ENCODE measurements around the gene TBC1D2.
"Not testable (repeated sequence)": the region's sequence is repeated elsewhere in the genome, so short reads cannot be mapped to it uniquely, and the experiment has no call there.

TBC1D2 gene

DNA sequence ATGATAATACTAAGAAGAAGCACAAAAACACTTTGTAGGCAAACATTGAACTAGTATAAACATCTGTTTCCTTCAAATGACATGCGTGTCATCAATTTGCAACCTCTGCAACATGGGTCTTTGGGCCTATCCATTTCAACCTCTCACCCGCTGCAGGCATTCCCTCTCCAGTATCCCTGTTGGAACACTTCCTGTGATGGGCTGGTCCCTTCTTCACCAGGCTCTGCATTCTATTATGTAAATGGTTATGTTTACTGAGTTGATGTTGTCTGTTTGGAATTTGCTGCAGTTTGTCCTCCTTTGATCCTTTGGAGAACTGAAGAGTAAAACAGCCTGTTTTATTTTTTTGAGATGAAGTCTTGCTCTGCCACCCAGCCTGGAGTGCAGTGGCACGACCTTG lies 16.6 kb upstream of the TBC1D2 start:
- DNase-seq (ENCODE audit: low read depth), result no peak

DNA sequence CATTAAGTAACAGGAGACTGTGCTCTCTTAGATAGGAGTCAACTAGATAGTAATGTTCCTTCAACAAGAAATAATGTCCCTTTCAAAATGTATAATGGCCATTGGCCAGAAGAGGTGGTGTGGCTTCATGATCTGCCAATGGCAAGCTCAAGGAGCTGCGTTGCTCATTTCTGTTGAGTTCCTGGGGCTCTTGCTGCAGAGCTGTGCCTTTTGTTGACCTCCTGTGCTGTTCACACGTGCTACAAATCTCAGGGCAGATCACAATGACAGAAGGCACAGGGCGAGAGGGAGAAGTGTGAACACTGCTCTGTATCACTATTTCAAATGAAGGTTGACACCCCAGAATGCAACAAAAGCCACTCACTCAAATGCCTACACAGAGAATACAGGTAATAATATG lies 16.0 kb upstream of the TBC1D2 start:
- no peak for DNase-seq (ENCODE audit: low read depth)

DNA sequence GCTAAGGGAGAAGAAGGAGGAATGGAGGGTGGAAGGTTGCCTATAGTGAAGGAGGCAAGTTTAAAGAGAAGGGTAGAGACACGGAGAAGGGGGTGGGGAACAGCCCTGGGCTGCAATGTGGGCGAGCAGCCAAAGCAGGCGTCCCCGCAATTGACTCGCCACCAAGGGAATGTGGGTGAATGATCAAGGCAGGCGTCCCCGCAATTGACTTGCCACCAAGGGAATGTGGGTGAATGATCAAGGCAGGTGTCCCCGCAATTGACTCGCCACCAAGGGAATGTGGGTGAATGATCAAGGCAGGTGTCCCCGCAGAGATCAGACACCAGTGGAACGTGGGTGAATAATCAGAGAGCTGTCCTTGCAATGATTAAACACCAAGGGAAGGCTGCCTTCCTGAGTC lies 14.8 kb upstream of the TBC1D2 start:
- DNase-seq (ENCODE audit: low read depth), result not testable (repeated sequence)

DNA sequence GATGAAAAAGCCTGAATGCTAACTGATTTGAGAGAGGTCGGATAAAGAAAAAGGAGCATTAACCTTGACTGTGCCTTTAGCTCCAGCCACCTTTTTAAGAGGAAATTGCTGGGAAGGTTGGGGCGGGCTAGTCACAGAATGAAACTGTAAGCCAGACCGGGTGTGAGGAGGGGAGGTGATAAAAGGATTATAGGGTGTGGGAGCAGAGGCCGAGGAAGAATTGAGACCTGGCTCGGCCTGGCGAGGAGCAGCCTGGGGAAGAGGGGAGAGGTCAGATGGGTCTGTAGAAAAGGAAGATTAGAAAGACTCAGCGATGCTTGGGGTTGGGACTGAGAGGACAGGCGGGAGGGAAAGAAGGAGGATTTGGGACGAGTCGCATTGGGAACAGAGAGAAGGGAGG lies 14.2 kb upstream of the TBC1D2 start:
- DNase-seq (ENCODE audit: low read depth), result not testable (repeated sequence)

DNA sequence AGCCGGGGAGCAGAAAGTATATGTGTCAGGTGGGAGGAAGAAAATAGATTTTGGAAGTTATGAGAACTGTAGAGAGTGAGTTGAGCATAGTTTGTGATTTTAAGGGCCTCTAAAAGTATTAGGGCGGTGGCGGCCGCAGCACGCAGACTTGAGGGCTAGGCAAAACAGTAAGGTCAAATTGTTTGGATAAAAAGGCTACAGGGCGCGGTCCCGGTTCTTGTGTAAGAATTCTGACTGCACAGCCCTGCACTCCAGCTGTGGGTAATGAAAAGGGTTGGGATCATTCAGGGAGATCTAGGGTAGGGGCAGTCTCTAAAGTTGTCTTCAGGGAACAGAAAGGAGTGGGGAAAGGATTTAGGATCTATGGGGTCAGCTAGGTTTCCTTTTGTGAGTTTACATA lies 12.1 kb upstream of the TBC1D2 start:
- DNase-seq (ENCODE audit: low read depth), result not testable (repeated sequence)

DNA sequence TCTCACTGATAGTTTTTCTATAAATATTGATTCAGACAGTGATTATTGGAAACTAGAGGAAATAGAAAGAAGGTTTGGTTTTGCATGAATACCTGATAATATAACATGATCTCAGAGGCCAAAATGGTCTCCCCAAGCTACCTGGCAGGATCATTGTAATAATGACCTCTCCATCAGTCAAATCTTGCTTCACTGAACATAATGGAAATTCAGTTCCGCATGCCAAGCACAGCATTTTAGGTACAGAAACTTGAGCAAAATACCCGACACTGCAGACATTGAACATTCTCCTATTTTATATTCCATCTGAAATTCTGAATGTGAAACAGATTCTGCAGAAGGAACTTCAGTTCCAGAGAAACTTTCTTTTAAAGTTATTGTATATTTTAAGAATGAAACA lies 9.1 kb upstream of the TBC1D2 start:
- no peak for DNase-seq (ENCODE audit: low read depth)

DNA sequence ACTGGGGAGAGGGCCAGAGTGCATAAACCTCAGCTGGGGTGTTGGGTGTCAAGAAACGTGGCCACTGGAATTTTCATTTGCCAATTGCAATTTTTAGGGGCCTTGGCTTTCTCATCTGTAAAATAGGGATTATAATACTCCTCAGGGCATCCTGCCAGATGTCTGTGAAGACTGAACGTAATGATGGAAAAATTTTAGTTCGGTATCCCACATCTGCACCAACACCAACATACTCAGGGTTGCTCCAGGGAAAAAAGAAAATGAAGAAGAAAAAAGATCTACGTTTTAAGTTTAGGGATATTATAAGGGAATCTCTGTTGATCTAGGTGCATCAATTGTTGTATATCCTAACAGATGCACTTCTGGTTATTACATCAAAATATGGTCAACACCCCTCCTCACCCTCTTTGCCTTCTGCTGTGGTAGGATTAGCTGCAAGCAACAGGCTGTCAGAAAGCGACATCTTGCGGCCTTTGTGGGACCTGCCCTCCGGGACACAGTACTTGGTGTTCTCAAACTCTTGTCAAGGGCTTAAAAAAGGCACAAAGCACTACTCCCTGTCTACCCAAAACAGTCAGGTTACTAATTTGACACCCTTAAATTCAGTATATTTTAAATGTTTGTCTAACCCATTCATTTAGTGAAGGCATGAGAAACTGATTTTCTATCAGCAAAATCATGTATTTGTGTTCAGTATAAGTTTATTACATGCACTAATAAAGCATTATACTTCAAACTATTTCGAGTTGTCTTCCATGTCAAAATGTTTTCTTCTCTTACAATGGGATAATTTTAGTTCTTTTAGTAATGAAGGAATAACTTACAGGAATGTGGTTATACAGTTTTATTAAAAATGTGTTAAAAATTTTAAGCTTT lies 8.3 kb upstream of the TBC1D2 start:
- peak; percentile 72 for DNase-seq (ENCODE audit: low read depth)

DNA sequence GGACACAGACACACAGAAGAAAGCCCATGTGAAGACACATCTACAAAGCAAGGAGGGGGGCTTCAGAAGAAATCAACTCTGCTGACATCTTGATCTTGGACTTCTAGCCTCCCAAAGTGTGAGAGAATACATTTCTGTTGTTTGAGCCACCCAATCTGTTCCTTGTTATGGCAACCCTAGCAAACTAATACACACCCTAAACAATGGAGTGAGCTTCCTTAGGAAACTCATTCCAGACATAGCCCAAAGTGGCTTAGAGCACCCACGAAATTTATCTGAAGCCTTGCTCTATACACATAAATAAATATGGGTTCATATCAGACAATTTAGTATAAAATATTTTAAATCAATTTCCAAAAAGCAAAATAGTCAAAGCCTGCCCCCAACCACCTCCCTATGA lies 7.6 kb upstream of the TBC1D2 start:
- no peak for DNase-seq (ENCODE audit: low read depth)

DNA sequence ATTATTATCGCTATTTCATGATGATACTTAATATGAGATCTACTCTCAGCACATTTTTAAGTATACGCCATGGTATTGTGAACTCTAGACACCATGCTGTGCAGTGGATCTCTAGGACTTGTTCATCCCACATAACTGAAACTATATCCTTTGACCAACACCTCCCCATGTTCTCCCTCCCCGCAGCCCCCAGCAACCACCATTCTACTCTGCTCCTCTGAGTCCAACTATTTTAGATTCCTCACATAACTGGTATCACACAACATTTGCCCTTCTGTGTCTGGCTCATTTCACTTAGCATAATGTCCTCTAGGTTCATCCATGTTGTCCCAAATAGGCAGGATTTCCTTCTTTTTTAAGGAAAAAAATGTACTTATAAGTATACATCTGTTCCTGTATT lies 6.6 kb upstream of the TBC1D2 start:
- no peak for DNase-seq (ENCODE audit: low read depth)

DNA sequence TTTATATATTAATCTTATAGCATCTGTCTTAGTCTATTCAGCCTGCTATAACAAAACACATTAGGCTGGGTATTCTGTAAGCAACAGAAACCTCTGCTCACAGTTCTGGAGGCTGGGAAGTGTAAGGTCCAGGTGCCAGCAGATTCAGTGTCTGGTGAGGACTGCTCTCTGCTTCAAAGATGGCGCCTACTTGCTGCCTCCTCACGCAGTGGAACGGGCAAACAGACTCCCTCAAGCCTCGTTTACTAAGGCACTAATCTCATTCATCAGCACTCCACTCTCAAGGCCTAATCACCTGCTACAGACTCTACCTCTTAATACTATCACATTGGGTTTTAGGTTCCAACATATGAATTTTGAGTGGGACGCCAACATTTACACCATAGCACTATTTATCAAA lies 5.2 kb upstream of the TBC1D2 start:
- DNase-seq (ENCODE audit: low read depth), result no peak

DNA sequence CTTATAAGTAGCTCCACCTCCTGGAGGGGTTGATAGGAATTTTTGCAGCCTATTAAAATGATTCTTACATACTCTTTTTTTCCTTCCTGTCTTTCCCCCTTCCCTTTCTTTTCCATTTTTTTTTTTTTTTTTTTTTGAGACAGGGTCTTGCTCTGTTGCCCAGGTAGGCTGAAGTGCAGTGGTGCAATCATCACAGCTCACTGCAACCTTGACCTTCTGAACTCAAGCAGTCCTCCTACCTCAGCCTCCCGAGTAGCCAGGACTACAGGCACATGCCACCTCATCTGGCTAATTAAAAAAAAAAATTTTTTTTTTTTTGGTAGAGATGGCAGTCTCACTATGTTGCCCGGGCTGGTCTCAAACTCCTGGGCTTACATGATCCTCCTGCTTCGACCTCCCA lies 4.3 kb upstream of the TBC1D2 start:
- no peak for DNase-seq (ENCODE audit: low read depth)

DNA sequence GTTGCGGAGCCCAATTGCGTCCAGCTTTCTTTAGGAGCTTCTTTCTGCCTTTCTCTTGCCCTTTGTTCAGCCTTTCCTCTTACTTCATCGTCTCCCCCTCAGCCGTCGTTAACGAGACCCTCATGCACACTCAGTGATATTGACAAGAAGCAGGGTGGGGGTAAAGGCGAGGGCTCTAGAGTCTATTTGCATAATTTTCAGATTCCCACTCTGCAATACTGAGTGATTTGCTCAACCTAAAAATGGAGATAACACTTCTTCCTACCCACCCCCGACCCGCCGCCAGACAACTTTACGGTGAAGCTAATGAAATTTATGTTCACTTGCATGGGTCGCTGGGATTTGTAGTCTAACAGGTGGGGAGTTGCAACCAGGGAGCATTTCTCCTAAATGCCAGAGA lies 1.3 kb upstream of the TBC1D2 start:
- DNase-seq (ENCODE audit: low read depth), result no peak

DNA sequence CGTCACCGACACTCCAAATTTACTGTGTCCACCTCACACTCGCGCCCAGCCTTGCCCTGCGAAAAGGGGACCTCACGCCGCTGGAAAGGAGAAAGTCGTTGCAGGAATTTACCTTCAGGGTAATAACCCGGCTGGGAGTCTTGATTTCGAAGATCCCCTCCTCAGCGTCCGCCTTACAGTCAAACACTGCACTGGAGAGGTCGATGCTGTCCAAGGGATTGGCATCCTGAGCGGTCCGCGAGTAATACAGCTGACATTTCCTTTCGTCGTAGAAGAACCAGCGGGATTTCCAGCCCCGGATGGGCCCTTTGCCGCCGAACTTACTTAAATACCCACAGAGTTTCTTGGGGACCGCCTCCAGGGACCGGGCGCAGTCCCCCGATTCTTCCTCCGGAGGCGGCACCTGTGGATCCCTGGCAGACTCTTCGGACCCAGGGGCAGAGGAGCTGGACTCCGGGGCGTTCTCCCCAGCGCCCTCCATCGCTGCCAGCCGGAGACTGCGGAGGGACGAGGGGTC lies 330 bp downstream of the TBC1D2 start:
- peak; percentile 27 for DNase-seq (ENCODE audit: low read depth)

DNA sequence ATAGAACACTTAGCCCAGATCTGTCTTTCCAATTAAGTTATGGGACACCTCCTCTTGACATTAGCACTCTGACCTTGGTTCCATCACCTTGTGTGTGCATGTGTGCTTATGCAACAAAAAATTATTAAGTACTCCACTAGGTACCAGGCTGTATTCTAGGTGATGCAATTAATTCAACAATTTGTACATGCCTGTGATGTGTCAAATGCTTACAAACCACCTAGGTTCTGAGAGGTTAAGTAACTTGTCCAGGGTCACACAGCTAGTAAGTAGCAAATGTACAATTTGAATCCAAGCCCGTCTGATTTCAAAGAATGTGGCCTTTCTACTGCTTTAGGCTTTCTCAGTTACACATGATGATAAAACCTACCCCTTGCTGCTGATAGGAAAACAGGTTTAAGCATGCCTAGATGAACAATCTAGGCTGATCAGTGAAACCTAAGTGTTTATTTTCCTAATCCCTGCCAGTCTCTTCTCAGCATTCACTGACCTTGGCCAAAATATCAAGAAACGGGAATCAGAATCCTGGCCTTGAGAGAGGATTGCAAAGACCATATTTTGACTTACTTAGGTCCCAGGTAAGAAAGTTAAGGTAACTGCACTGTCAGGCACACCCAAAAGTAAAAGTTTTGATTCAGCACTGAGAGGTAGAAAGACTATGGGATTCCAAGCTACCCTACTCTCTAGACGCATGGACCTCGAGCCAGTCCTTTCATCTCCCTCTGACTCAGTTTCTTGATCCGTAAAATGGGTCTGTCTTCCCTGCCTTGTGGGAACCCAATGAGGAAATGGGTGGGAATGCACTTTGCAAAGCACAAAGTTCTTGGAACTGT lies 1.0 kb downstream of the TBC1D2 start:
- no peak for DNase-seq (ENCODE audit: low read depth)

DNA sequence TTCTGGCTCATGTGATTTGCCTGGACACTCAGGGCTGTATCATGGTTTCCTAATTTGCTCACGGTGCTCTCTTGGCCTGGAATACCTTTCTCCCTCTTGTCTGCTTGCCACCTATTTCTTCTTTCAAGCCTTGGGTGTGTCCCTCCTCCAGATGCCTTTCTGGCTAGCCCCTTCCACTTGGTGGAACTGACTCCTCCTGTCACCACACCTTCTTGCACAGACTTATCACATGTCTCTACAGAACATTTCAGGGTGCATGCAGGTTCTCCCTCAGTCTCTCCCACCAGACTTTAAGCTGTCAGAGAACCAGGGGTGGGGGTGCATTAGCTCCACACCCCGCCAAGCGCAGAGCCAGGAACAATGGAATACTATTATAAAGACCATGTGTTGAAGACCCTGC lies 1.9 kb downstream of the TBC1D2 start:
- no peak for DNase-seq (ENCODE audit: low read depth)

DNA sequence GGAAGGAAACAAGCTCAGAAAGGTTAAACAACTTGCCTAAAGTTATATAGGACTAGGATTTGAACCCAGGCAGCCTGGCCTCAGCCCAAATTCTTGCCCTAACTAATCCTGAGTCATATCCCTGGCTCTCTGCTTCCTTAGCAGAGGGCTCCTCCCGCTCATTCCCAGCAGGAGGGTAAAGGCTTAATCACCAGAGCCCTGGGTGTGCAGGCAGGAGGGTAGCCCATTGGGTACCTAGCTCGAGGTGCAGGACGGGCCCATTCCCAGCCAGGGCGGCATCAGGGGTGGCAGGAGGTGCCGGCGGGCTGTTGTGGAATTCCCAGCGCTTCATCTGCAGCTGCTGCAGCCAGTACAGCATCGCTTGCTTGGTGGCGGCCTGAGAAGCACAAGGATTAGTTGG lies 3.9 kb downstream of the TBC1D2 start:
- DNase-seq (ENCODE audit: low read depth), result no peak

DNA sequence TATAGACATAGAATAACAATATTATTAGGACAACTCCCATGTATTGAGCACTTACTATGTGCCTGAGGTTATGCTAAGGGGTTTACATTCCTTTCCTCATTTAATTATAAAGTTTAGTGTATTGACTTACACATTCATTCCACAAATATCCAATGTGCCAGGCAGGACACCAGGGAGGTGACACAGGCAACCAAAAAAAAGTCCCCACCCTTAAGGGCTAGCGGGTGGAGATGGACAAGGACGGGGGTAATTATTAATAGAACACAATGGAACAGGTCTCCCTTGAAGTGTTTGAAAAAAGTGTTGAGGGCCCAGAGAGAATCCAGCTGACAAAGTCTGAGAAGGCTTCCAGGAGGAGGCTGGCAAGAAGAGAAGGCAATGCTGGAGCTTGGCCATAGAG lies 5.7 kb downstream of the TBC1D2 start:
- no peak for DNase-seq (ENCODE audit: low read depth)

DNA sequence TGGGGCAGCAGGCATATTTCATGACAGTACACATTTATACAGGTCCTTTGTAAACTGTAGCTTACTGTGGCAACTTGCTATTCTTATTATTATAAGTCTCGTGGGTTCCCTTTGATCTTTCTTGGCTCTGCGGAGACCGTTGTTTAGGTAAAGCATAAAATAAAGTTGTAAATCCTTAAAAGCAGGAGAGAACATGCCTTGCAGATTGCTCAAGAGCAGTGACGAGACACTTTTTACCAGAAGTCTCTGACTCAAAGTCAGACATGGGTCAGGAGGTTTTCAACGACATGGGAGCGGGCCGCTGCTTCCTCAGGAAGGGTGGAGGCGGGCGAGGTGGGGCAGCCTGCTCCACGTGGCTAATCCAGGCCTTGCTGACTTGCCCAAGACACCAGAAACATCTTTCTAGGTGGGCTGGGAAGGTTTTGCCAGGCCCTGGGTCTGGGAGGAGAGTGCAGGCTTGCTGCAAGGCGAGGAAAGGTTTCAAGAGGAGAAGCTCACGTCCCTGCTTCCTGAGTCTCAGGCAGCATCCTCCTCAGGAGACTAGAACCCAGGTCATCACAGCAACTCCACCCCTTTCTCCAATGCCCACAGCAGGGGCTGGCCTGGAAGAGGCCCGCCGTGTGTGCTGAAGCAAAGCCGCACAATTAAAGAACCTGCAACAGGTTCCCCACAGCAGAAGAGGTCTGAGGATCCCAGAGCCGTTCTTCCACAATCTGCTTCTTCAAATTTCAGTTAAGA lies 6.5 kb downstream of the TBC1D2 start:
- DNase-seq (ENCODE audit: low read depth), result peak; percentile 85

DNA sequence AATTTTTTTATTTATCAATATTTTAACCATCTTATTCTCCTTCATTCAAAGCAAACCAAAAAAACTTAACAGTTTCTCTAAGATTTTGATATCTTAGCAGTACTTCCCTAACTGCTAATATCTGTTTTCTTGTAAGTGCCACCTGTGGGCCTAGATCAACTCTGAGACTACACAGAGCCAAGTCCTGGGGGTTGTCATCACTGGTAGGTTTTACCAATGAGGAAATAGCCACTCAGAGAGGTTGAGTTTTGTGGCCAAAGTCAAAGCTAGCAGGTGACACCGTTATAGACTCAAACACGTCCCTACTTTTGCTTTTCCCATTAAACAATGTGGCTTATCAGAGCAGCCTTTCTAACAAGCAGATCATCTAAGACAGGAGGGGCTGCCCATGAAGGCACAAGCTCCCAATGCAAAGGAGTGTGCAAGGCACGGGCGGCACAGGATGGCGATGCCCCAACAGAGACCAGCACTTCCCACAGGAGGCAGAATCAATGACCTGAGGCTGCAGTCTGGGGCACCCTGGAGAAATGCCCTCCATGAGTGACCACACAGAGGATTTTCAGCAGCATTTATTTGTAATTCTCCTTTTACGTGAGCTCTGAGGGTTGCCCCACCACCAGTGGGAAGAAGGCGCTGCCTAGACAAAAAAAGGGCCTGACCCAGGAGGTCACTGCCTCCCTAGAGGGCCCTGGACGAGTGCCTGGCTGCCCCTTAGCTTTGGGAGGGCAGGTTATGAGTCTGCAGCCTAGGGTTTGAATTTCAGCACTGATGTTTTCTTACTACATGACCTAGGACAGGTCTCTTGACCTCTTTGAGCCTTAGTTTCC lies 7.4 kb downstream of the TBC1D2 start:
- DNase-seq (ENCODE audit: low read depth), result no peak

DNA sequence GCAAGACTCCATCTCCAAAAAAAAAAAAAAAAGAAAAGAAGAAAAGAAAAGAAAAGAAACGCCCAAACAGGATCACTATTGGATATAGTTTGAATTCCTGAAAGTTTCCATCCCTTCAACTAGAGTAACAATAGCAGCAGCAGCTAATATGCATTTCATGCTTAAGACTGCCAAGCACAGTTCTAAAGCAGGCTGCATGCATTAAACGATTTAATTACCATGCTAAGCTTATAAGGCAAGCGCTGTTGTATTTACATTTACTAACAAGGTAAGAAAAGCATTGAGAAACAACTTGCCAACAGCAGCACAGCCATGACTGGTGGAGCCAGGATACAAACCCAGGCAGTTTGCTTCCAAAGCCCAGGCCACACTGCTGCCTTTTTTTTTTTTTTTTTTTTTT lies 13.0 kb downstream of the TBC1D2 start:
- DNase-seq (ENCODE audit: low read depth), result no peak
